GM23338 (cell line): ENCODE measurements around the gene R3HDM2.

Source experiments
- CREB1 ChIP-seq: fragments of 250-450 bp; sonication (Bioruptor Pico); IDR thresholded peaks from 2 replicates; pipeline ENCODE4 v1.5.0; 2020; ENCODE audit warnings: low read depth, mild to moderate bottlenecking, moderate library complexity
- EZH2 ChIP-seq: fragments of 200-600 bp; sonication (generic); IDR thresholded peaks from one replicate; pipeline ENCODE4 v1.8.0; 2017; ENCODE audit warnings: antibody characterized with exemption, mild to moderate bottlenecking, low read depth; ENCODE audit not compliant: unreplicated experiment
- EZH2phosphoT487 ChIP-seq: fragments of 200-600 bp; sonication (generic); IDR thresholded peaks from one replicate; pipeline ENCODE4 v1.8.1; 2018; ENCODE audit warnings: antibody characterized with exemption; ENCODE audit not compliant: unreplicated experiment
- JUNB ChIP-seq: IDR thresholded peaks from one replicate; pipeline ENCODE4 v1.6.1; 2016; ENCODE audit warnings: antibody characterized with exemption; ENCODE audit not compliant: unreplicated experiment
- POLR2AphosphoS5 ChIP-seq: IDR thresholded peaks from 2 replicates; pipeline ENCODE4 v1.6.1; 2016; ENCODE audit warnings: antibody characterized with exemption, low read depth
- ZNF331 ChIP-seq: fragments of 250-450 bp; sonication (Bioruptor Pico); IDR thresholded peaks from 2 replicates; pipeline ENCODE4 v1.5.0; 2020; ENCODE audit warnings: low read depth, mild to moderate bottlenecking, moderate library complexity
- TF ChIP-seq, protein P1 (sequence below), 2 experiments: fragments of 200-600 bp in 1 of 2; sonication (generic) in 1 of 2; conservative IDR thresholded peaks; 2 replicates each; pipeline versions ENCODE4 v1.5.1 to v1.6.1; 2016 to 2017; ENCODE audit warnings: antibody characterized with exemption in 2 of 2, low read depth in 2 of 2, mild to moderate bottlenecking in 2 of 2, moderate library complexity in 1 of 2
- TF ChIP-seq, protein P2 (sequence below): IDR thresholded peaks from one replicate; pipeline ENCODE4 v1.6.1; 2018; ENCODE audit warnings: antibody characterized with exemption; ENCODE audit not compliant: unreplicated experiment

DNA sequence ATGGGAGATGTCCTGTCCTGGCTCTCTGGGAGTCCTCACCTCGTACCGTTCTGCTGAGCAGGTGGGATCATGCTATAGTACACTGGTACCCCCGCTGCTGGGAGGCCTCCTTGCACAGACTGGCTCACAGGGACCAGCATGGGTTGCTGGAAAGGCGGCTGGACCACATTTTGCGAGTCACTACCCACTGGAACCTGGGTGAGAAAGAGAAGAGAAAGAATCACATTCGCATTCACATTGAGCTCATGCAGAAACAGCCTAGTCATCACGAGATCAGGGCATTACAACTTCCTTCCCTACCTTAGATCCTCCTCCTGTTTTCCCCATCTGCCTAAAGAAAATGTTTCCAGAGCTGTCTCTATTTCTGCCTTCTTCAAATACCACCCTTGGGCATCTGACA, 162.6 kb downstream of the R3HDM2 start:
- TF ChIP-seq, protein P1, sequence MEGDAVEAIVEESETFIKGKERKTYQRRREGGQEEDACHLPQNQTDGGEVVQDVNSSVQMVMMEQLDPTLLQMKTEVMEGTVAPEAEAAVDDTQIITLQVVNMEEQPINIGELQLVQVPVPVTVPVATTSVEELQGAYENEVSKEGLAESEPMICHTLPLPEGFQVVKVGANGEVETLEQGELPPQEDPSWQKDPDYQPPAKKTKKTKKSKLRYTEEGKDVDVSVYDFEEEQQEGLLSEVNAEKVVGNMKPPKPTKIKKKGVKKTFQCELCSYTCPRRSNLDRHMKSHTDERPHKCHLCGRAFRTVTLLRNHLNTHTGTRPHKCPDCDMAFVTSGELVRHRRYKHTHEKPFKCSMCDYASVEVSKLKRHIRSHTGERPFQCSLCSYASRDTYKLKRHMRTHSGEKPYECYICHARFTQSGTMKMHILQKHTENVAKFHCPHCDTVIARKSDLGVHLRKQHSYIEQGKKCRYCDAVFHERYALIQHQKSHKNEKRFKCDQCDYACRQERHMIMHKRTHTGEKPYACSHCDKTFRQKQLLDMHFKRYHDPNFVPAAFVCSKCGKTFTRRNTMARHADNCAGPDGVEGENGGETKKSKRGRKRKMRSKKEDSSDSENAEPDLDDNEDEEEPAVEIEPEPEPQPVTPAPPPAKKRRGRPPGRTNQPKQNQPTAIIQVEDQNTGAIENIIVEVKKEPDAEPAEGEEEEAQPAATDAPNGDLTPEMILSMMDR (conservative IDR thresholded peaks at IDR 0.05; ENCODE audit: low read depth in 2 of 2): no peak
- TF ChIP-seq POLR2AphosphoS5: no peak
- TF ChIP-seq, protein P2, sequence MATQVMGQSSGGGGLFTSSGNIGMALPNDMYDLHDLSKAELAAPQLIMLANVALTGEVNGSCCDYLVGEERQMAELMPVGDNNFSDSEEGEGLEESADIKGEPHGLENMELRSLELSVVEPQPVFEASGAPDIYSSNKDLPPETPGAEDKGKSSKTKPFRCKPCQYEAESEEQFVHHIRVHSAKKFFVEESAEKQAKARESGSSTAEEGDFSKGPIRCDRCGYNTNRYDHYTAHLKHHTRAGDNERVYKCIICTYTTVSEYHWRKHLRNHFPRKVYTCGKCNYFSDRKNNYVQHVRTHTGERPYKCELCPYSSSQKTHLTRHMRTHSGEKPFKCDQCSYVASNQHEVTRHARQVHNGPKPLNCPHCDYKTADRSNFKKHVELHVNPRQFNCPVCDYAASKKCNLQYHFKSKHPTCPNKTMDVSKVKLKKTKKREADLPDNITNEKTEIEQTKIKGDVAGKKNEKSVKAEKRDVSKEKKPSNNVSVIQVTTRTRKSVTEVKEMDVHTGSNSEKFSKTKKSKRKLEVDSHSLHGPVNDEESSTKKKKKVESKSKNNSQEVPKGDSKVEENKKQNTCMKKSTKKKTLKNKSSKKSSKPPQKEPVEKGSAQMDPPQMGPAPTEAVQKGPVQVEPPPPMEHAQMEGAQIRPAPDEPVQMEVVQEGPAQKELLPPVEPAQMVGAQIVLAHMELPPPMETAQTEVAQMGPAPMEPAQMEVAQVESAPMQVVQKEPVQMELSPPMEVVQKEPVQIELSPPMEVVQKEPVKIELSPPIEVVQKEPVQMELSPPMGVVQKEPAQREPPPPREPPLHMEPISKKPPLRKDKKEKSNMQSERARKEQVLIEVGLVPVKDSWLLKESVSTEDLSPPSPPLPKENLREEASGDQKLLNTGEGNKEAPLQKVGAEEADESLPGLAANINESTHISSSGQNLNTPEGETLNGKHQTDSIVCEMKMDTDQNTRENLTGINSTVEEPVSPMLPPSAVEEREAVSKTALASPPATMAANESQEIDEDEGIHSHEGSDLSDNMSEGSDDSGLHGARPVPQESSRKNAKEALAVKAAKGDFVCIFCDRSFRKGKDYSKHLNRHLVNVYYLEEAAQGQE: no peak
- TF ChIP-seq EZH2: no peak
- no peak for TF ChIP-seq EZH2phosphoT487
- TF ChIP-seq JUNB: no peak
- TF ChIP-seq CREB1: no peak
- TF ChIP-seq ZNF331 (CRISPR knock-in tag): no peak
